SK-N-SH (cell line): ENCODE results near the gene HHIPL1. TPM values are rescaled to one million over a fixed set of nuclear protein-coding genes. Genes with fewer than 3 reads are reported as not detected.

Experiments used
- CTCF ChIA-PET: fragments of 300-600, 350-600 bp; formaldehyde crosslinking; extraction: SDS; loops from one replicate; lab custom pipeline; 2021; lab: Yijun Ruan, JAX
- POLR2A ChIA-PET: fragments of 350-600 bp; sonication (Branson Sonifier 250); formaldehyde crosslinking; extraction: SDS; loops from one replicate; lab custom pipeline; 2020; ENCODE audit warnings: antibody characterized with exemption, inconsistent platforms; lab: Yijun Ruan, JAX
- DNase-seq: peaks from one replicate; pipeline ENCODE4 v3.0.0; 2012
- H2AFZ ChIP-seq: fragments of 200-600 bp; sonication (generic); 2 replicates; pipeline ENCODE4 v1.8.1; 2016; ENCODE audit warnings: antibody characterized with exemption, mild to moderate bottlenecking, low read depth
- H3F3A ChIP-seq: fragments of 200-600 bp; sonication (generic); replicated peaks from 2 replicates; pipeline ENCODE3; 2016; ENCODE audit warnings: antibody characterized with exemption, mild to moderate bottlenecking; ENCODE audit not compliant: insufficient read depth
- H3K27ac ChIP-seq, 2 experiments: fragments of 200-500 bp in 1 of 2; fragments of 200-600 bp in 1 of 2; sonication (Bioruptor generic) in 1 of 2; sonication (generic), shearing (Covaris generic) in 1 of 2; 2 replicates each; pipeline versions ENCODE4 v1.5.1 to v1.6.1; 2014 to 2016; ENCODE audit warnings: low read depth in 2 of 2, inconsistent platforms in 1 of 2, low read length in 1 of 2, mild to moderate bottlenecking in 1 of 2, mixed read lengths in 1 of 2
- H3K27me3 ChIP-seq: fragments of 200-600 bp; sonication (generic), shearing (Covaris generic); 2 replicates; pipeline ENCODE4 v1.6.1; 2016; ENCODE audit warnings: mixed run types; ENCODE audit not compliant: insufficient read depth
- H3K36me3 ChIP-seq, 2 experiments: fragments of 200-500 bp in 1 of 2; fragments of 200-600 bp in 1 of 2; sonication (Bioruptor generic) in 1 of 2; sonication (generic) in 1 of 2; replicated peaks in 1 of 2; 2 replicates each; pipeline versions ENCODE3 to v1.5.1; 2014 to 2016; ENCODE audit warnings: low read length in 1 of 2, mild to moderate bottlenecking in 1 of 2; ENCODE audit not compliant: insufficient read depth in 2 of 2, control insufficient read depth in 1 of 2
- H3K4me1 ChIP-seq, 2 experiments: fragments of 200-500 bp in 1 of 2; fragments of 200-600 bp in 1 of 2; sonication (Bioruptor generic) in 1 of 2; sonication (generic), shearing (Covaris generic) in 1 of 2; 2 replicates each; pipeline versions ENCODE4 v1.5.1 to v1.6.1; 2014 to 2016; ENCODE audit warnings: low read depth in 1 of 2, low read length in 1 of 2, mixed run types in 1 of 2; ENCODE audit not compliant: insufficient read depth in 2 of 2, control insufficient read depth in 1 of 2
- H3K4me2 ChIP-seq: fragments of 200-600 bp; sonication (generic), shearing (Covaris generic); 2 replicates; pipeline ENCODE4 v1.6.1; 2017; ENCODE audit warnings: mixed run types
- H3K4me3 ChIP-seq, 2 experiments: fragments of 200-500 bp in 1 of 2; fragments of 200-600 bp in 1 of 2; sonication (Bioruptor generic) in 1 of 2; sonication (generic), shearing (Covaris generic) in 1 of 2; 2 replicates each; pipeline versions ENCODE4 v1.5.1 to v1.8.1; 2014 to 2016; ENCODE audit warnings: low read depth in 2 of 2, inconsistent platforms in 1 of 2, low read length in 1 of 2, mild to moderate bottlenecking in 1 of 2, mixed read lengths in 1 of 2, moderate library complexity in 1 of 2
- H3K79me2 ChIP-seq: fragments of 200-600 bp; sonication (generic); 2 replicates; pipeline ENCODE4 v1.8.1; 2017; ENCODE audit warnings: mild to moderate bottlenecking; ENCODE audit not compliant: insufficient read depth
- H3K9ac ChIP-seq: fragments of 200-600 bp; sonication (generic); 2 replicates; pipeline ENCODE4 v1.6.1; 2017; ENCODE audit warnings: mixed run types
- H3K9me2 ChIP-seq: fragments of 200-600 bp; sonication (generic); 2 replicates; pipeline ENCODE4 v1.6.1; 2017; ENCODE audit warnings: mixed run types
- H3K9me3 ChIP-seq: fragments of 200-600 bp; sonication (generic); 2 replicates; pipeline ENCODE4 v1.6.1; 2017; ENCODE audit warnings: mixed run types, mild to moderate bottlenecking, moderate library complexity
- H4K20me1 ChIP-seq: fragments of 200-600 bp; sonication (generic); 2 replicates; pipeline ENCODE4 v1.6.1; 2017; ENCODE audit warnings: mild to moderate bottlenecking, mixed run types; ENCODE audit not compliant: insufficient read depth
- CTCF ChIP-seq: fragments of 200-600 bp; sonication (generic); IDR thresholded peaks from 2 replicates; pipeline ENCODE4 v1.6.1; 2017; ENCODE audit warnings: antibody characterized with exemption, mild to moderate bottlenecking, moderate library complexity
- FOXJ3 ChIP-seq: sonication (generic); formaldehyde crosslinking; IDR thresholded peaks from 2 replicates; pipeline ENCODE4 v1.5.1; 2020; ENCODE audit warnings: mild to moderate bottlenecking, missing genetic modification reagents
- IRF3 ChIP-seq: fragments of 150-350 bp; IDR thresholded peaks from 2 replicates; pipeline ENCODE4 v1.6.1; 2016; ENCODE audit warnings: mild to moderate bottlenecking, low read depth, low read length
- JUND ChIP-seq: IDR thresholded peaks from 2 replicates; pipeline ENCODE4 v1.4.0; 2012
- MAX ChIP-seq: IDR thresholded peaks from 2 replicates; pipeline ENCODE4 v1.4.0; 2012; ENCODE audit warnings: low read depth
- MEF2A ChIP-seq: IDR thresholded peaks from 2 replicates; pipeline ENCODE4 v1.4.0; 2012; ENCODE audit warnings: low read depth, borderline replicate concordance
- PBX3 ChIP-seq: IDR thresholded peaks from 2 replicates; pipeline ENCODE4; 2012
- POLR2AphosphoS5 ChIP-seq: IDR thresholded peaks from 2 replicates; pipeline ENCODE4 v1.6.1; 2012; ENCODE audit warnings: low read depth, low read length
- RAD21 ChIP-seq: IDR thresholded peaks from 2 replicates; pipeline ENCODE4 v1.6.1; 2012; ENCODE audit warnings: mild to moderate bottlenecking, low read length
- RFX5 ChIP-seq: IDR thresholded peaks from 2 replicates; pipeline ENCODE4 v1.6.1; 2012; ENCODE audit warnings: mild to moderate bottlenecking, improper control_type of control experiment, low read length
- RXRA ChIP-seq: IDR thresholded peaks from 2 replicates; pipeline ENCODE4 v1.4.0; 2012; ENCODE audit warnings: low read depth, mild to moderate bottlenecking, borderline replicate concordance
- TCF12 ChIP-seq: IDR thresholded peaks from 2 replicates; pipeline ENCODE4 v1.4.0; 2012
- TEAD4 ChIP-seq: IDR thresholded peaks from 2 replicates; pipeline ENCODE4 v1.4.0; 2012; ENCODE audit warnings: mild to moderate bottlenecking, borderline replicate concordance; ENCODE audit not compliant: insufficient read depth
- USF1 ChIP-seq: IDR thresholded peaks from 2 replicates; pipeline ENCODE4 v1.4.0; 2012; ENCODE audit warnings: low read depth, borderline replicate concordance
- ZBTB33 ChIP-seq: IDR thresholded peaks from 2 replicates; pipeline ENCODE4 v1.4.0; 2012; ENCODE audit warnings: low read depth, borderline replicate concordance
- WGBS: methylation state at CpG from one replicate; pipeline ENCODE4 v1.1.6; 2017; ENCODE audit warnings: low lambda C conversion rate; 5-methylcytosine and 5-hydroxymethylcytosine counted together
- polyA plus RNA-seq, 3 experiments: library from polyadenylated mRNA; depleted of rRNA; stranded (reverse); fragments of >200 nt; gene quantifications; 2 replicates each; pipeline ENCODE4 v1.2.3, GENCODE V29; 2012

Gene HHIPL1
- polyA plus RNA-seq, 1 of the 3 experiments (the other 2 are of a cell fraction): 0.02 TPM

- H3K4me1 ChIP-seq: peaks cover 3 to 7% of the 10 kb centered on the region in 2 experiments; a peak in 2 of 4 replicates
- H3K9me2 ChIP-seq: no peaks in the 10 kb centered on the region
- DNase-seq: no peak
- H3K9ac ChIP-seq: no peak overlapping the region
- ChIA-PET CTCF (interaction anchor here (1.2 kb wide), 1 partner anchor 215 kb away, joined by 3 read pairs; no protein-coding TSS in a partner anchor), POLR2A (no interaction called here)
- H3K79me2 ChIP-seq: no peaks in the 10 kb centered on the region
- no peaks in the 10 kb centered on the region for H3F3A ChIP-seq
- H3K27ac ChIP-seq: no peak overlapping the region
- no peak overlapping the region for H3K4me2 ChIP-seq
- H2AFZ ChIP-seq: no peak overlapping the region
- 86% methylated on average over 14 of the region's 14 CpGs for WGBS
- TF ChIP-seq RAD21: no peak
- peak; percentile 32; the same call in 1 of the 2 replicates for TF ChIP-seq TCF12
- TF ChIP-seq ZBTB33: no peak
- TF ChIP-seq IRF3: no peak
- no peaks in the 10 kb centered on the region for H4K20me1 ChIP-seq
- 0 out of 2 replicates have a peak, but pooled peaks cover 3% of the 10 kb centered on the region for H3K27me3 ChIP-seq
- H3K9me3 ChIP-seq: no peaks in the 10 kb centered on the region
- no peak overlapping the region for H3K4me3 ChIP-seq
- H3K36me3 ChIP-seq: no peaks in the 10 kb centered on the region
Observed at GRCh38 chr14:99670361-99671234, 25.7 kb downstream of the HHIPL1 start.

GRCh38 chr14:99671235-99672224, 26.6 kb downstream of the HHIPL1 start:
- no peak overlapping the region for H3K27ac ChIP-seq
- 0 out of 2 replicates have a peak, but pooled peaks cover 7% of the 10 kb centered on the region for H3K27me3 ChIP-seq
- no peaks in the 10 kb centered on the region for H3F3A ChIP-seq
- H3K79me2 ChIP-seq: no peaks in the 10 kb centered on the region
- POLR2A ChIA-PET: no interaction called here
- H3K36me3 ChIP-seq: no peaks in the 10 kb centered on the region
- 90% methylated on average over 20 of the region's 20 CpGs for WGBS
- H3K4me2 ChIP-seq: no peak overlapping the region
- no peaks in the 10 kb centered on the region for H4K20me1 ChIP-seq
- H2AFZ ChIP-seq: no peak overlapping the region
- no peak overlapping the region for H3K4me3 ChIP-seq
- no peaks in the 10 kb centered on the region for H3K9me2 ChIP-seq
- DNase-seq: no peak
- H3K4me1 ChIP-seq: peaks cover 3 to 7% of the 10 kb centered on the region in 2 experiments; a peak in 2 of 4 replicates
- no peak overlapping the region for H3K9ac ChIP-seq
- CTCF ChIA-PET: interaction anchor here (3.1 kb wide), 1 partner anchor 11 kb away, joined by 18 read pairs; no protein-coding TSS in a partner anchor
- H3K9me3 ChIP-seq: no peaks in the 10 kb centered on the region
- TF ChIP-seq USF1 (no peak), RFX5 (no peak), PBX3 (no peak), MEF2A (no peak), JUND (no peak), POLR2AphosphoS5 (no peak), TEAD4 (no peak), CTCF (no peak), FOXJ3 (CRISPR knock-in tag) (no peak), MAX (no peak), RXRA (no peak)
